Hepatic stellate cell (primary cell): Measurements from ENCODE around the gene ARHGAP12.
"Not testable (repeated sequence)": the region's sequence is repeated elsewhere in the genome, so short reads cannot be mapped to it uniquely, and the experiment has no call there.

Experiments used
- DNase-seq: peaks from one replicate; pipeline ENCODE4 v3.0.0; 2011; ENCODE audit warnings: low spot score

ARHGAP12 gene

GRCh38 chr10:31926160-31926559 is 2.5 kb downstream of the ARHGAP12 start:
- no peak for DNase-seq

DNA sequence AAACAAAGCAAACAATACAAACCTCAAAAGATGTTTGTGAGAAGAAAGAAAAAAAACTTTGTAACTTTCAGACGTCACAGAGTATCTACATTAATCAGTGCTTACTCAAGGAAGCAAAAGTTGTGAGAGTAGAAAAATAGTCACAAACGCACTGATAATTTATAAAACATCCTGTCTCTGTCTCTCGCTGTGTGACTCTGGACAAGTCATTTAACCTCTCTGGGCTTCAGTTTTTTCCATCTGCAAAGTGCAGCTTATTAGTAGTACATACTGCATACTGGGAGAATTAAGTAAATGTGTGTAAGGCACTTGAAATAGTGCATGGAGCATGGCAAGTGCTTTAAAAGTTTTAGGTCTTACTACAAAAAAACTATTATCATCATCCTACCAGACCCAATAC is 3.8 kb downstream of the ARHGAP12 start:
- DNase-seq = no peak

DNA sequence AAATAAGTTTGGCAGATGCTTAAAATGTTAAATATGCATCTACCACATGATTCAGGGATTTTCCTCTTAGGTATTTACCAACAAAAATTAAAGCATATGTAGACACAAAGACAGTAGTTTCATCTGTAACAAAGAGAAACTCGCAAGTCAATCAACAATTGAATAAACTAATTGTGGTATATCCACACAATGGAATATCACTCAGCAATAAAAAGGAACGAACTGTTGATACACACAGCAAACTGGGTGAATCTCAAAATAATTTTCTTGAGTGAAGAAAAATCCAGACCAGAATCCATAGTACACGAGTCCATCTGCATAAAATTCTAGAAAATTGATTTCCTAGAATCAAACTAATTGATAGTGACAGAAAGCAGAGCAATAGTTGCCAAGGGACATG is 5.2 kb downstream of the ARHGAP12 start:
- DNase-seq = no peak

DNA sequence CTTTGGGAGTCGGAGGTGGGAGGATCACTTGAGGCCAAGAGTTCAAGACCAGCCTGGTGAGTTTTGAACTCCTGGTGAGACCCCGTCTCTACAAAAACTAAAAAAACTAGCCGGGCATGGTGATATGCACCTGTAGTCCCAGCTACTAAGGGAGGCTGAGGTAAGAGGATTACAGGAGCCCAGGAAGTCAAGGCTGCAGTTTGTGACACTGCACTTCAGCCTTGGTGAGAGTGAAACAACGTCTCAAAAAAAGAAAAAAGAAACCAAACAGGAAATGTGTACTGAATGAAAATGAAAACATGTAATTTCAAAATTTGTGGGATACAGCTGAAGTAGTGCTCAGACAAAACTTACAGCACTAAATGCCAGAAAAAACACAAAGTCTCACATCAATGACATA is 7.6 kb downstream of the ARHGAP12 start:
- no peak for DNase-seq

GRCh38 chr10:31920538-31920937 is 8.1 kb downstream of the ARHGAP12 start:
- no peak for DNase-seq

- DNase-seq = no peak
These were observed 9.8 kb downstream of the ARHGAP12 start for GRCh38 chr10:31918671-31919409.

GRCh38 chr10:31914370-31914769 is 14.3 kb downstream of the ARHGAP12 start:
- DNase-seq = no peak

- no peak for DNase-seq
These were observed 15.5 kb downstream of the ARHGAP12 start for GRCh38 chr10:31912898-31913850.

DNA sequence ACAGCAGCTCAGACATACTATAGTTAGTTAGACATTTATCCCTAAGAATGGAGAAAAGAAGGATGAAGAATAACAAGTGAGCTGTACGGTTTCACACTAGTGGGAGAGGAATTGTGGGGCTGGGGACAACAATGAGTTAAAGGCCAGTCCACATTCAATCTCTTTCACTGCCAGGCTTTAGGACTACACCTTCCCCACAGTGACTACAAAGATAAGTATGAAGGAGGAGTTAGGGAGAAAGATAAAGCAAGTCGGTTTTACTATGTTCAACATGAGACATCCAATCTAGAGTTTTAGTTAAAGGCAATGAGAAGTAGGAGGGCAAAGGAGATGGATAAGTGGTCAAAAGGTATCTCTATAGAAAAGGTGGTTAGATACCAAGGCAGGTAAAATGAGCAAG is 16.3 kb downstream of the ARHGAP12 start:
- DNase-seq = no peak

GRCh38 chr10:31910016-31910415 is 18.6 kb downstream of the ARHGAP12 start:
- no peak for DNase-seq

DNA sequence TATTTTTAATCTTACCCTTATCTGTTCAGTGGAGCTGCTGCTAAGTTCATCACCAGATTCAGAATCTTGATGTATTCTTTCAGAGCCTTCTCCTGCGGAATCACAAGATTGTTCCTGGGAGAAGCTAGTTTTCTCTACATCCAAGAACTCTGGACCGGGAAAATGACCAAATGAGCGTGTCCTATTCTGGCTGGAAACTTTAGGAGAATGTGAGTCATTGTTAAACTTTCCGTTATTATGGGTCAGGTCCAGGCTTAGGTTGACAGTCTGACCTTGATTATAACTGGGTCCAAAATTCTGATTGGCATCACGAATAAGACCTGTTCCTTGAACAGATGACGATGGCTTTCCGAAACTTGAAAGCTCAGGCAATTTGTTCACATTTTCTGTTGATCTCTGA is 20.5 kb downstream of the ARHGAP12 start:
- no peak for DNase-seq

GRCh38 chr10:31906039-31906438 is 22.6 kb downstream of the ARHGAP12 start:
- no peak for DNase-seq

GRCh38 chr10:31905586-31905985 is 23.0 kb downstream of the ARHGAP12 start:
- DNase-seq = no peak

GRCh38 chr10:31902625-31903024 is 26.0 kb downstream of the ARHGAP12 start:
- DNase-seq = no peak

DNA sequence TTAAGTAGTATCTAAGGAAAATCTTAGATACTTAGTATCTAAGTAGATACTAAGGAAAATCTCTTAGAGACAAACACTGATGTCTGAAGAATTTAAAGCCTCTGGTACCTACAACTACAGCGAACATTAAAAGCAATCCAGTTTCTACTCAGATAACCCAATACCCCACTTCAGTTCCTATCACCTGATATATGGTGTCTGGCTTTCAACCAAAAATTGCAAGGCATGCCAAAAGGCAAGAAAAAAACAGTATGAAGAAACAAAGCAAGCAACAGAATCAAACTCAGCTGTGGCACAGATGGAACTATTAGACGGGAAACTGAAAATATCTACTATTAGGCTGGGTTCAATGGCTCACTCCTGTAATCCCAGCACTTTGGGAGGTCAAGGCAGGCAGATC is 31.1 kb downstream of the ARHGAP12 start:
- DNase-seq = no peak

DNA sequence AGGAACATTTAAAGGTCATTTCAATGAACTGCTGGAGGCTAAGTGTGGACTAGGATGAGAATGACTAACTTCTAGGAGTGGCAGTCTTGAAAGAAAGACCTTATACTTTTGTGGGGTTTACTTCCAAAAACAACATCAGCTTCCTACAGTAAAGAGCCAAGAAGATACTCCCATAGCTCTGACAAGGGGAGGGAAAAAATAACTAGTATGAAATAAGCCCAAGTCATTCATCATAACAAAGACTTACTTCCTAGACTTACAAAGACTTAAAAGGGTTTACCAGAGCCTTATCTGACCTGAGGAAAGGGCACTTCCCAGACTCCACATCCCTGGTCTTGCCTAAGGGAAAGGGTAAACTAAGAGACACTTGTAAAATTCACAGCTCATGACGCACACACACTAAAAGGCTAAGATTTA is 31.7 kb downstream of the ARHGAP12 start:
- DNase-seq = peak; percentile 27

- DNase-seq = not testable (repeated sequence)
These were observed 32.9 kb downstream of the ARHGAP12 start for GRCh38 chr10:31895722-31896121.

- no peak for DNase-seq
These were observed 40.2 kb downstream of the ARHGAP12 start for GRCh38 chr10:31888442-31888841.

- DNase-seq = no peak
These were observed 40.8 kb downstream of the ARHGAP12 start for GRCh38 chr10:31887850-31888249.

DNA sequence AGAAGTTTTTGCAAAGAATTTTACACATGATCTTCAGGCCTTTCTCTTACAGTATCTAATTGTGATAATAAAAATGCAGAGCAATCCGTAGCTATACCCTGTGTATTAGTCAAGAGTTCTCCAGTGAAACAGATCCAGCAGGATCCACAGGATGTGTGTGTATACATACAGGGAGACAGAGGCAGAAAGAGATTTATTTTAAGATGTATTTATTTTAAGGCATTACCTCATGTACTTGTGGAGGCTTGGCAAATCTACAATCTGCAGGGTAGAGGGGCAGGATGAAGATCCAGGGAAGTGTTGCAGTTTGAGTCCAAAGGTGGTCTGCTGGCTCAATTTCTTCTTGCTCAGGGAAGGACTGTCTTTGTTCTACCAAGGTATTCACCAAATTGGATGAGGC is 41.7 kb downstream of the ARHGAP12 start:
- no peak for DNase-seq

- DNase-seq = no peak
These were observed 42.7 kb downstream of the ARHGAP12 start for GRCh38 chr10:31885971-31886370.

DNA sequence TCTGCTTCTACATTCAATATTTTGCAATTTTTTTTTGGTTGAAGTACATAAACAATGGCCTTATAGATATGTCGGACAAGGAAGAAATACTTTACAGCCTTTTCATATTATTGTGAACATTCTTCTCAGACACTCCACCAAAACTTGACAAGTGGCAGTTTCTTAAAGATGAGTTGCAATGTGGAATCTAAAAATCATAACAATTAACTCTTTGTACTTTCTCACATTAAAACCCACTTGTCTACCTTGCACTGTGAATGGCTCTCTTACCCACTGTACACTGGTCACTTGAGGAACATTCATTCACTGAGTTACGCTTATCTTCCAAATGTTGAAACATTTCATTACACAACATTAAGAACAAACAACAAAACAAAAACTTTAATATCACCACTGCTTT is 44.2 kb downstream of the ARHGAP12 start:
- no peak for DNase-seq

DNA sequence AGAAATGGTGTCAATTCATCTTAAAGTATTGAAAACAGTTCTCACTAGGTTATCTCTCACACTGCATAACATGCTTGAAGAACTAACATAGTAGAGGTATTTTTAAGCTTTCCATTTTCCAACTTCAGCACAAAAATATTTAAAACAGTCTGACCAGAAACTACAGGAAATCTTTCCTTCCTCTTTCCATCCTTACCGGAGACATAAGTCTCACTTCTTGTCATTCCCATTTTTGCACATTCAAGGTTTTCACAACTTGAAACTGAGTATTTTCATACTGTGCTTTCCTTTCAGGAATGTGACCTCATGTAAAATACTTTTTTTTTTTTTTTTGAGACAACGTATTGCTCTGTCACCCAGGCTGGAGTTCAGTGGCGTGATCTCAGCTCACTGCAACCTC is 45.2 kb downstream of the ARHGAP12 start:
- no peak for DNase-seq
